T-helper 17 cell (primary cell): ENCODE data around the gene MSRB1. TPM values are rescaled to one million over a fixed set of nuclear protein-coding genes. Genes with fewer than 3 reads are reported as not detected.

ENCODE experiments used
- ATAC-seq: fragments of 150-1000 bp; cut with Tn5 transposase; 2 replicates; pipeline ENCODE4 v1.10.0; 2021; ENCODE audit warnings: mild to moderate bottlenecking, moderate library complexity
- DNase-seq, 3 donors: peaks; one replicate each; pipeline versions ENCODE4 v3.0.0 to v3.0.0-alpha.2; 2020 to 2021
- H3K9me3 ChIP-seq: one replicate; pipeline ENCODE4 v1.7.0; 2013; ENCODE audit warnings: low read length, mild to moderate bottlenecking; ENCODE audit not compliant: control insufficient read depth, poor library complexity, severe bottlenecking
- H3K27ac Mint-ChIP-seq: one replicate; pipeline ENCODE4 v1.8.0; 2022; ENCODE audit warnings: mild to moderate bottlenecking, moderate library complexity, mixed read lengths
- H3K27me3 Mint-ChIP-seq: one replicate; pipeline ENCODE4 v1.8.0; 2022; ENCODE audit warnings: mixed read lengths
- H3K36me3 Mint-ChIP-seq: one replicate; pipeline ENCODE4 v1.8.0; 2022; ENCODE audit warnings: low read depth, mixed read lengths
- H3K4me1 Mint-ChIP-seq: one replicate; pipeline ENCODE4 v1.8.0; 2022; ENCODE audit warnings: mild to moderate bottlenecking, mixed read lengths
- H3K4me3 Mint-ChIP-seq: one replicate; pipeline ENCODE4 v1.8.0; 2022; ENCODE audit warnings: mild to moderate bottlenecking, moderate library complexity, mixed read lengths
- total RNA-seq, 4 donors: library from RNA in 2 of 4; stranded (reverse) in 2 of 4; gene quantifications; one replicate each; pipeline ENCODE4 v1.2.3 and lab custom pipeline; 2022 to 2026

The MSRB1 gene
- total RNA-seq, 2 donors from 2014 or later: 3.8 to 4.9 TPM

DNA sequence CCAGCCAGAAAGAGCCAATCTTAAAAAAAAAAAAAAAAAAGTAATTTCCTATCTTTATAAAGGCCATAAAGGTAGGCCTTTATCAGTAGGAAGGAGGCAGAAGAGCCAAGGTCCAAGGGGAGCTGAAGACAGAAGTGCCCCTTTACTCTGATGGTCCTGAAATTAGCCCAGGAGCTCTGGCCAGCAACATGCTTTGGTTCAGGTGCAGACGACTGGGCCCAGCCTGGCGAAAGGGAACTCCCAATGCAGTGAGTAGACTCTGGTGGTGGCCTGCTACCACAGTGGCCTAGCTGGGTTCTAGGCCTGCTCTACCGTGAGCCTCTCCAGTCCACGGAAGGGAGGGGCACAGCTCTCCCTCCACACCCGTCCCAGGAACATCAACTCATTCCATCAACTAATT is 47.9 kb downstream of the MSRB1 start:
- DNase-seq (no peak), ATAC-seq (no peak)
- peaks cover 49% of the 10 kb centered on the region for H3K27me3 Mint-ChIP-seq
- H3K36me3 Mint-ChIP-seq: no peaks in the 10 kb centered on the region
- no peak overlapping the region for H3K4me3 Mint-ChIP-seq
- H3K4me1 Mint-ChIP-seq: no peaks in the 10 kb centered on the region
- no peak overlapping the region for H3K27ac Mint-ChIP-seq
- no peaks in the 10 kb centered on the region for H3K9me3 ChIP-seq

DNA sequence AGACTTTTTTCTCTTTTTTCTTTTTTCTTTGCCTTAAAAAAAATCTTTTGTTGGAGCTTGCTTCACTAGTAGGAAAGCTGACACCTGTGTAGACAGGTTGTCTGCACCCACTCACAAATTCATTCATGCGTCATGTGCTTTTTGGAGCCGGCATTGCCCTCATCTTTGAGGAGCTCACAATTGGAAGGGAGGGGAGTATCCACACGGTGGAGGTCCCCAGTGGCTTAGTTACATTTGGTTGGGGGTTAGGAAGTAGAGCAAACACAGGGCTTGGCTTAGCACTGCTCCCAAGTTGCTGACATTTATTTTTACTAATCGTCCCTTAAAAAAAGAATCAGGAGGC is 52.3 kb downstream of the MSRB1 start:
- ATAC-seq (no peak), DNase-seq (no peak)
- Mint-ChIP-seq H3K27ac (no peak overlapping the region), H3K27me3 (peaks cover 36% of the 10 kb centered on the region), H3K36me3 (peaks cover 2% of the 10 kb centered on the region), H3K4me1 (no peaks in the 10 kb centered on the region), H3K4me3 (no peak overlapping the region)
- no peaks in the 10 kb centered on the region for H3K9me3 ChIP-seq

DNA sequence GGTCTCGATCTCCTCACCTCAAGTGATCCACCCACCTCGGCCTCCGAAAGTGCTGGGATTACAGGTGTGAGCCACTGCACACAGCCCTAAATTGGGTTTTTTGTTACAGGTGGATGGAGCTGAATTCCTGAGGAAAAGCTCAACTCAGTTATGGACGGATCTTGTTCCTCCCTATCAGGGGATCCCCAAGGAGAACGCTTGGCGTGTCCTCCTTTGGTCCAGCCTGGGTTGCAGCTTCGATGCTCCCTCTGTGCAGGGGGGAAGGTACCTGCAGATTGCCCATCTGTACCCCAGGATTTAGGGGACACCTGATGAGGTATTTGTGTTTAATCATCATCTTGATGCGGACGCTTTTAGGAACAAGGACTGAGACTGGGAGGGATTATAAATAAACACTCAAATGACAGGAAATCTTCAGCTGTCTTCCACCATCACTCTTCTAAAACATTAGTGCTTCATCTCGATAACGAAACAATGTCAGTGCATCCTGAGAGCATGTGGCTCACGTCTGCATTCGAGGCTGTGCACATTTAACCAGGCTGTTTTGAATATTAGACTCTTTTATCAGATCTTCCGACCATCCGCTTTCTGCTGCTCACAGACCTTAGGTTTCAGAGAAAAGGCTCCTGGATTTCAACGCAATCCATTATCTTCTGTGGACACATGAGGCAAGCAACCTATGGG is 52.8 kb downstream of the MSRB1 start:
- no peak overlapping the region for H3K4me3 Mint-ChIP-seq
- H3K27ac Mint-ChIP-seq: no peak overlapping the region
- H3K36me3 Mint-ChIP-seq: peaks cover 2% of the 10 kb centered on the region
- DNase-seq (no peak), ATAC-seq (no peak)
- H3K27me3 Mint-ChIP-seq: peaks cover 34% of the 10 kb centered on the region
- H3K4me1 Mint-ChIP-seq: no peaks in the 10 kb centered on the region
- H3K9me3 ChIP-seq: no peaks in the 10 kb centered on the region

Other genes with a start within 250 kb of the MSRB1 start
- gene MAPK8IP3, start 237.0 kb downstream of the MSRB1 start, total RNA-seq: 100 to 1,000 TPM; 221 to 247 TPM
- gene NME3, start 171.7 kb downstream of the MSRB1 start, total RNA-seq: 10 to 100 TPM; 54.0 to 61.9 TPM
- gene EME2, start 170.4 kb downstream of the MSRB1 start, total RNA-seq: 10 to 100 TPM; 30.6 to 30.8 TPM
- gene MRPS34, start 170.1 kb downstream of the MSRB1 start, total RNA-seq: 10 to 100 TPM; 45.1 to 57.5 TPM
- 100 to 1,000 TPM in 1 of 2 donors, 10 to 100 TPM in 1; 92.2 to 101 TPM for gene SPSB3, start 160.6 kb downstream of the MSRB1 start, total RNA-seq
- 10 to 100 TPM; 41.7 to 44.9 TPM for gene NUBP2, start 160.2 kb downstream of the MSRB1 start, total RNA-seq
- gene IGFALS, start 149.5 kb downstream of the MSRB1 start, total RNA-seq: under 1 TPM; 0.25 to 0.55 TPM
- gene HAGH, start 116.4 kb downstream of the MSRB1 start, total RNA-seq: 10 to 100 TPM; 35.8 to 37.9 TPM
- gene FAHD1, start 116.0 kb downstream of the MSRB1 start, total RNA-seq: 1 to 10 TPM; 6.1 to 7.9 TPM
- gene MEIOB, start 71.0 kb downstream of the MSRB1 start, total RNA-seq: not detected
- not detected for gene HS3ST6, start 24.8 kb downstream of the MSRB1 start, total RNA-seq
- gene RPL3L, start 11.5 kb upstream of the MSRB1 start, total RNA-seq: not detected
- gene NDUFB10, start 16.3 kb upstream of the MSRB1 start, total RNA-seq: 10 to 100 TPM; 57.7 to 58.1 TPM
- gene RPS2, start 21.6 kb upstream of the MSRB1 start, total RNA-seq: 1,000 to 10,000 TPM; 3,200 to 3,361 TPM
- not detected for gene RNF151, start 23.7 kb upstream of the MSRB1 start, total RNA-seq
- gene TBL3, start 28.9 kb upstream of the MSRB1 start, total RNA-seq: 10 to 100 TPM; 19.5 to 20.8 TPM
- under 1 TPM; 0.40 to 0.78 TPM for gene NOXO1, start 38.3 kb upstream of the MSRB1 start, total RNA-seq
- 10 to 100 TPM; 16.2 to 22.1 TPM for gene GFER, start 41.0 kb upstream of the MSRB1 start, total RNA-seq
- gene SYNGR3, start 46.8 kb upstream of the MSRB1 start, total RNA-seq: 1 to 10 TPM; 7.3 to 8.1 TPM
- 10 to 100 TPM; 45.2 to 46.7 TPM for gene ZNF598, start 66.6 kb upstream of the MSRB1 start, total RNA-seq
- gene NPW, start 76.6 kb upstream of the MSRB1 start, total RNA-seq: 1 to 10 TPM in 1 of 2 donors, not detected in 1; 2.0 TPM
- 1 to 10 TPM; 2.2 to 3.9 TPM for gene NHERF2, start 83.7 kb upstream of the MSRB1 start, total RNA-seq
- 1 to 10 TPM; 6.7 to 6.8 TPM for gene NTHL1, start 104.6 kb upstream of the MSRB1 start, total RNA-seq
- gene TSC2, start 104.8 kb upstream of the MSRB1 start, total RNA-seq: 100 to 1,000 TPM; 123 TPM
- gene PKD1, start 192.7 kb upstream of the MSRB1 start, total RNA-seq: 10 to 100 TPM; 86.6 to 88.9 TPM
- under 1 TPM; 0.21 to 0.57 TPM for gene RAB26, start 205.4 kb upstream of the MSRB1 start, total RNA-seq
- 10 to 100 TPM; 32.4 to 35.0 TPM for gene TRAF7, start 212.6 kb upstream of the MSRB1 start, total RNA-seq